Neural progenitor cell (in vitro differentiated cells): ENCODE measurements around the gene IDI2. TPM values are rescaled to one million over a fixed set of nuclear protein-coding genes. Genes with fewer than 3 reads are reported as not detected.

ENCODE experiments used
- DNase-seq: peaks from one replicate; pipeline ENCODE4 v3.0.0-alpha.2; 2016; ENCODE audit warnings: low spot score
- H2AFZ ChIP-seq: fragments of 200-600 bp; sonication (generic); replicated peaks from 2 replicates; pipeline ENCODE4 v1.6.1; 2016; ENCODE audit warnings: antibody characterized with exemption
- H3F3A ChIP-seq: fragments of 200-600 bp; sonication (generic); 2 replicates; pipeline ENCODE4 v1.6.1; 2016; ENCODE audit warnings: antibody characterized with exemption, low read depth
- H3K27ac ChIP-seq: fragments of 200-600 bp; sonication (generic); 2 replicates; pipeline ENCODE4 v1.5.1; 2016; ENCODE audit warnings: mild to moderate bottlenecking
- H3K27me3 ChIP-seq: fragments of 200-600 bp; sonication (generic); 2 replicates; pipeline ENCODE4 v1.6.1; 2016; ENCODE audit warnings: mild to moderate bottlenecking, moderate library complexity
- H3K36me3 ChIP-seq: fragments of 200-600 bp; sonication (generic); 2 replicates; pipeline ENCODE4 v1.5.1; 2016
- H3K4me1 ChIP-seq: fragments of 200-600 bp; sonication (generic); 2 replicates; pipeline ENCODE4 v1.6.1; 2016; ENCODE audit warnings: mixed run types
- H3K4me2 ChIP-seq: fragments of 200-600 bp; sonication (generic); 2 replicates; pipeline ENCODE4 v1.6.1; 2016
- H3K4me3 ChIP-seq: fragments of 200-600 bp; sonication (generic); 2 replicates; pipeline ENCODE4 v1.5.1; 2016
- H3K79me2 ChIP-seq: fragments of 200-600 bp; sonication (generic); 2 replicates; pipeline ENCODE4 v1.6.1; 2016; ENCODE audit warnings: low read depth
- H3K9ac ChIP-seq: fragments of 200-600 bp; sonication (generic); 2 replicates; pipeline ENCODE4 v1.6.1; 2016
- H3K9me3 ChIP-seq: fragments of 200-600 bp; sonication (generic); 2 replicates; pipeline ENCODE4 v1.5.1; 2016; ENCODE audit warnings: low read depth
- H4K20me1 ChIP-seq: fragments of 200-600 bp; sonication (generic); 2 replicates; pipeline ENCODE4 v1.6.1; 2016; ENCODE audit warnings: low read depth
- H3K27ac Mint-ChIP-seq: 3 replicates; pipeline ENCODE4 v1.8.0; 2021; ENCODE audit warnings: mixed read lengths
- H3K27me3 Mint-ChIP-seq: 2 replicates; pipeline ENCODE4 v1.8.0; 2022; ENCODE audit warnings: low read depth, mild to moderate bottlenecking, inconsistent platforms, moderate library complexity, mixed read lengths; ENCODE audit not compliant: insufficient read depth
- H3K36me3 Mint-ChIP-seq: 3 replicates; pipeline ENCODE4 v1.8.0; 2021; ENCODE audit warnings: mixed read lengths
- H3K4me1 Mint-ChIP-seq: 3 replicates; pipeline ENCODE4 v1.8.0; 2021; ENCODE audit warnings: mixed read lengths
- H3K4me3 Mint-ChIP-seq: 3 replicates; pipeline ENCODE4 v1.8.0; 2021; ENCODE audit warnings: mild to moderate bottlenecking, moderate library complexity, mixed read lengths
- H3K9me3 Mint-ChIP-seq: 3 replicates; pipeline ENCODE4 v1.8.0; 2020; ENCODE audit warnings: mixed read lengths
- CTCF ChIP-seq: fragments of 200-600 bp; sonication (generic); IDR thresholded peaks from 2 replicates; pipeline ENCODE4 v1.5.1; 2017; ENCODE audit warnings: antibody characterized with exemption, mild to moderate bottlenecking
- EZH2 ChIP-seq: fragments of 200-600 bp; sonication (generic); IDR thresholded peaks from 2 replicates; pipeline ENCODE4 v1.6.1; 2017; ENCODE audit warnings: antibody characterized with exemption, mild to moderate bottlenecking, moderate library complexity
- EZH2phosphoT487 ChIP-seq: fragments of 200-600 bp; sonication (generic); IDR thresholded peaks from 2 replicates; pipeline ENCODE4 v1.6.1; 2017; ENCODE audit warnings: antibody characterized with exemption
- total RNA-seq: library from RNA; depleted of rRNA; stranded (reverse); fragments of >200 nt; gene quantifications from 2 replicates; pipeline ENCODE4 v1.2.3, GENCODE V29; 2015; ENCODE audit warnings: low replicate concordance

The IDI2 gene
- total RNA-seq, 1 donor from 2014 or later, result not detected

GRCh38 chr10:1033601-1034000, 7.9 kb upstream of the IDI2 start:
- Mint-ChIP-seq H3K27ac (no peak overlapping the region), H3K4me1 (no peaks in the 10 kb centered on the region), H3K4me3 (no peak overlapping the region), H3K36me3 (peaks cover 6% of the 10 kb centered on the region), H3K9me3 (no peaks in the 10 kb centered on the region), H3K27me3 (no peaks in the 10 kb centered on the region)
- H3F3A ChIP-seq, result peaks cover 20% of the 10 kb centered on the region
- DNase-seq, result no peak
- no peak overlapping the region for H3K4me3 ChIP-seq
- H3K4me1 ChIP-seq, result no peaks in the 10 kb centered on the region
- H3K27ac ChIP-seq, result no peak overlapping the region
- no peaks in the 10 kb centered on the region for H3K9me3 ChIP-seq
- no peak overlapping the region for H2AFZ ChIP-seq
- H3K36me3 ChIP-seq, result no peaks in the 10 kb centered on the region
- H3K4me2 ChIP-seq, result no peak overlapping the region
- H3K27me3 ChIP-seq, result no peaks in the 10 kb centered on the region
- no peak overlapping the region for H3K9ac ChIP-seq
- TF ChIP-seq EZH2 (no peak), EZH2phosphoT487 (no peak), CTCF (no peak)
- H3K79me2 ChIP-seq, result no peaks in the 10 kb centered on the region
- H4K20me1 ChIP-seq, result no peaks in the 10 kb centered on the region

DNA sequence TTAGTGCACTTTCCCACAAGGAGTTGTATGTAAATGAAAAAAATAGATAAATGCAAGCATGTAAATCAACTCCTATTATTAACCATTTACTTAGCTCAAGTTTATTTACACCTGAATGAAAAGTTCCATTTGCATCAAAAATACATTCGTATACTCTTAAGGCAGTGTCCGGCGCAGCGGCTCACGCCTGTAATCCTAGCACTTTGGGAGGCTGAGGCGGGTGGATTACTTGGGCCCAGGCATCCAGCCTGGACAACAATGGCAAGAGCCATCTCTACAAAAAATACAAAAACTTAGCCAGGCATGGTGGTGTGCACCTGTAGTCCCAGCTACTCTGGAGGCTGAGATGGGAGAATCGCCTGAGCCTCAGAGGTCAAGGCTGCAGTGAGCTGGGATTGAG, 4.2 kb upstream of the IDI2 start:
- Histone ChIP-seq H3F3A (peaks cover 10% of the 10 kb centered on the region), H3K4me2 (no peak overlapping the region), H3K27me3 (no peaks in the 10 kb centered on the region), H3K4me3 (no peak overlapping the region), H3K36me3 (no peaks in the 10 kb centered on the region), H3K79me2 (no peaks in the 10 kb centered on the region), H3K27ac (no peak overlapping the region), H4K20me1 (no peaks in the 10 kb centered on the region), H3K4me1 (no peaks in the 10 kb centered on the region), H3K9me3 (no peaks in the 10 kb centered on the region), H3K9ac (no peak overlapping the region), H2AFZ (no peak overlapping the region)
- no peaks in the 10 kb centered on the region for H3K9me3 Mint-ChIP-seq
- no peak overlapping the region for H3K4me3 Mint-ChIP-seq
- no peak for DNase-seq
- H3K27me3 Mint-ChIP-seq, result no peaks in the 10 kb centered on the region
- H3K36me3 Mint-ChIP-seq, result peaks cover 1% of the 10 kb centered on the region
- H3K27ac Mint-ChIP-seq, result no peak overlapping the region
- TF ChIP-seq EZH2, result no peak
- H3K4me1 Mint-ChIP-seq, result no peaks in the 10 kb centered on the region

DNA sequence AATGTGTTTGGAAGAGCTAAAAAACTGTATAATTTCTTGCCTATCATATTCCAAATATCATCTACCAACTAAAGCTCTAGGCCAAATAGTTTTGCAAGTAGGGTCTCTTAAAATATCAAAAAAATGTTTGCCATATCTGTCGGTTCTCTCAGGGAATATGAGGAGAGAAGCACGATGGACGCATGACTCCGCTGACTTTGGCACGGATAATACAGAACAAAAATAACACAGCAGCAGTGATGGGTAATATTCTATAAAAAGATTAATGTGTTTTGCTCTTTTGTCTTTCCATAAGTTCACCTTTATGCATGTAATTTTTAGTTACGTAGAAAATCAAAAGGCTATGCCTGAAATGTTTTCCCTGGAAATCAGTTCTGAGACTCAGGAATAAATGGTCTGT, 919 bp upstream of the IDI2 start:
- no peaks in the 10 kb centered on the region for H3K4me1 ChIP-seq
- H3K27me3 ChIP-seq, result no peaks in the 10 kb centered on the region
- H3K9me3 Mint-ChIP-seq, result no peaks in the 10 kb centered on the region
- TF ChIP-seq CTCF (no peak), EZH2phosphoT487 (no peak), EZH2 (no peak)
- H4K20me1 ChIP-seq, result no peaks in the 10 kb centered on the region
- H3K4me2 ChIP-seq, result no peak overlapping the region
- peak overlapping the region; percentile 68 for H3K27ac Mint-ChIP-seq
- no peaks in the 10 kb centered on the region for H3K79me2 ChIP-seq
- no peak overlapping the region for H3K9ac ChIP-seq
- H3K9me3 ChIP-seq, result no peaks in the 10 kb centered on the region
- no peak overlapping the region for H2AFZ ChIP-seq
- H3K27me3 Mint-ChIP-seq, result no peaks in the 10 kb centered on the region
- H3K4me1 Mint-ChIP-seq, result no peaks in the 10 kb centered on the region
- no peak overlapping the region for H3K27ac ChIP-seq
- no peaks in the 10 kb centered on the region for H3K36me3 ChIP-seq
- H3K36me3 Mint-ChIP-seq, result peaks cover under 1% of the 10 kb centered on the region
- H3K4me3 Mint-ChIP-seq, result no peak overlapping the region
- DNase-seq, result no peak
- no peak overlapping the region for H3K4me3 ChIP-seq
- peaks cover 10% of the 10 kb centered on the region for H3F3A ChIP-seq

GRCh38 chr10:1024103-1024502, 1.6 kb downstream of the IDI2 start:
- peaks cover 6% of the 10 kb centered on the region for H3F3A ChIP-seq
- no peak overlapping the region for H2AFZ ChIP-seq
- no peak overlapping the region for H3K4me3 ChIP-seq
- no peak overlapping the region for H3K27ac ChIP-seq
- peaks cover 6% of the 10 kb centered on the region for H3K36me3 Mint-ChIP-seq
- no peaks in the 10 kb centered on the region for H3K4me1 Mint-ChIP-seq
- H3K9me3 Mint-ChIP-seq, result no peaks in the 10 kb centered on the region
- H3K36me3 ChIP-seq, result no peaks in the 10 kb centered on the region
- no peaks in the 10 kb centered on the region for H3K9me3 ChIP-seq
- H3K27ac Mint-ChIP-seq, result no peak overlapping the region
- no peaks in the 10 kb centered on the region for H3K79me2 ChIP-seq
- H3K27me3 Mint-ChIP-seq, result peaks cover 5% of the 10 kb centered on the region
- no peak overlapping the region for H3K4me3 Mint-ChIP-seq
- no peaks in the 10 kb centered on the region for H4K20me1 ChIP-seq
- H3K4me2 ChIP-seq, result no peak overlapping the region
- DNase-seq, result no peak
- no peak for TF ChIP-seq EZH2
- H3K27me3 ChIP-seq, result no peaks in the 10 kb centered on the region
- H3K9ac ChIP-seq, result no peak overlapping the region
- no peaks in the 10 kb centered on the region for H3K4me1 ChIP-seq
